K562 (cell line): ENCODE measurements around the gene ZBTB2. TPM values are rescaled to one million over a fixed set of nuclear protein-coding genes. Genes with fewer than 3 reads are reported as not detected.
A peak's percentile ranks its signal among the peaks of the same experiment; 100 is the strongest.

Experiments used
- BHLHE40 ChIP-seq: IDR thresholded peaks from 2 replicates; pipeline ENCODE4 v1.6.1; 2011; ENCODE audit warnings: low read length, improper control_type of control experiment
- ETV1 ChIP-seq: fragments of 450-650 bp; conservative IDR thresholded peaks from 2 replicates; pipeline ENCODE4 v1.6.1; 2016; ENCODE audit warnings: missing genetic modification characterization, control low read depth, low read depth, missing compliant biosample characterization
- EZH2 ChIP-seq: IDR thresholded peaks from 2 replicates; pipeline ENCODE4 v1.6.1; 2012; ENCODE audit warnings: low read depth, mild to moderate bottlenecking, inconsistent platforms, low read length, borderline replicate concordance
- HLTF ChIP-seq: fragments of 450-650 bp; IDR thresholded peaks from 2 replicates; pipeline ENCODE4 v1.6.1; 2016
- HMGN3 ChIP-seq: IDR thresholded peaks from 2 replicates; pipeline ENCODE4 v1.6.1; 2011; ENCODE audit warnings: borderline replicate concordance, low read depth, mild to moderate bottlenecking, mixed read lengths, low read length; ENCODE audit not compliant: insufficient read length; ENCODE audit errors: extremely low read depth
- KAT7 ChIP-seq: sonication (generic); formaldehyde crosslinking; IDR thresholded peaks from 2 replicates; pipeline ENCODE4 v1.8.0; 2022; ENCODE audit warnings: missing genetic modification reagents, mild to moderate bottlenecking, borderline replicate concordance
- KDM1A ChIP-seq, 2 experiments: fragments of 450-650 bp; IDR thresholded peaks; 2 replicates each; pipeline ENCODE4 v1.6.1; 2016; ENCODE audit warnings: mild to moderate bottlenecking in 2 of 2
- MEIS2 ChIP-seq: fragments of 450-650 bp; IDR thresholded peaks from 2 replicates; pipeline ENCODE4 v1.6.1; 2014; ENCODE audit warnings: mild to moderate bottlenecking; ENCODE audit not compliant: partially characterized antibody
- PURB ChIP-seq: sonication (generic); formaldehyde crosslinking; IDR thresholded peaks from 2 replicates; pipeline ENCODE4 v1.9.0; 2021; ENCODE audit warnings: low read depth, mild to moderate bottlenecking, missing genetic modification reagents
- SIN3B ChIP-seq: fragments of 450-650 bp; IDR thresholded peaks from 2 replicates; pipeline ENCODE4 v1.6.1; 2017; ENCODE audit warnings: low read depth, mild to moderate bottlenecking, moderate library complexity
- SP2 ChIP-seq: IDR thresholded peaks from 2 replicates; pipeline ENCODE4 v1.6.1; 2011; ENCODE audit warnings: mild to moderate bottlenecking, low read depth, low read length, moderate library complexity; ENCODE audit not compliant: poor library complexity, severe bottlenecking; ENCODE audit errors: extremely low read depth
- TAF15 ChIP-seq: fragments of 200-400 bp; formaldehyde crosslinking; IDR thresholded peaks from 2 replicates; pipeline ENCODE4 v1.6.1; 2017; ENCODE audit warnings: mild to moderate bottlenecking, low read depth, low read length, moderate library complexity
- TBP ChIP-seq: optimal IDR thresholded peaks from 2 replicates; pipeline ENCODE3; 2011; ENCODE audit warnings: low read depth, low read length, improper control_type of control experiment
- TFAP4 ChIP-seq: sonication (generic); formaldehyde crosslinking; IDR thresholded peaks from 2 replicates; pipeline ENCODE4 v1.8.0; 2022; ENCODE audit warnings: missing genetic modification reagents, mild to moderate bottlenecking, moderate library complexity, borderline replicate concordance
- TRIM28 ChIP-seq: fragments of 450-650 bp; IDR thresholded peaks from 2 replicates; pipeline ENCODE4 v1.6.1; 2017
- USF1 ChIP-seq: sonication (generic); formaldehyde crosslinking; IDR thresholded peaks from 2 replicates; pipeline ENCODE4 v1.9.0; 2022; ENCODE audit warnings: mild to moderate bottlenecking, missing genetic modification reagents
- VEZF1 ChIP-seq: fragments of 200-800 bp; sonication (Bioruptor generic); IDR thresholded peaks from 2 replicates; pipeline ENCODE4 v1.6.1; 2017; ENCODE audit warnings: missing genetic modification characterization, missing compliant biosample characterization
- ZBTB7A ChIP-seq: IDR thresholded peaks from 2 replicates; pipeline ENCODE4 v1.6.1; 2011; ENCODE audit warnings: low read depth, mild to moderate bottlenecking, low read length, moderate library complexity, borderline replicate concordance; ENCODE audit not compliant: control insufficient read depth
- ZNF143 ChIP-seq: sonication (generic); formaldehyde crosslinking; IDR thresholded peaks from 2 replicates; pipeline ENCODE4 v1.9.0; 2022; ENCODE audit warnings: mild to moderate bottlenecking, missing genetic modification reagents
- ZNF444 ChIP-seq: fragments of 250-450 bp; sonication (Bioruptor Pico); IDR thresholded peaks from 2 replicates; pipeline ENCODE4 v1.4.0; 2020; ENCODE audit warnings: mild to moderate bottlenecking, moderate library complexity
- ZNF592 ChIP-seq: fragments of 450-650 bp; IDR thresholded peaks from 2 replicates; pipeline ENCODE4 v1.6.1; 2017; ENCODE audit warnings: antibody characterized with exemption, mild to moderate bottlenecking
- ZNF644 ChIP-seq: fragments of 200-800 bp; sonication (Bioruptor generic); IDR thresholded peaks from 2 replicates; pipeline ENCODE4 v1.6.1; 2016; ENCODE audit warnings: low read depth, missing genetic modification characterization, missing compliant biosample characterization
- polyA plus RNA-seq, 8 experiments: library from polyadenylated mRNA; depleted of rRNA in 4 of 8; stranded (reverse) in 5 of 8; unstranded in 3 of 8; fragments of >200 nt; fragmentation: Nextera tagmentation in 2 of 8; fragmentation: Illumina TruSeq in 1 of 8; extraction: Ambion mirVana in 2 of 8; extraction: Trizol in 1 of 8; gene quantifications; 2 replicates each; pipeline versions ENCODE4 v1.2.1 to v1.2.3, GENCODE V29; 2011 to 2014; ENCODE audit warnings: inconsistent platforms in 1 of 8, missing spikeins in 1 of 8
- total RNA-seq, 7 experiments: library from RNA; depleted of rRNA in 6 of 7; stranded (reverse); fragments of >200 nt in 6 of 7; fragmentation: Illumina TruSeq in 2 of 7; extraction: Trizol in 2 of 7; gene quantifications; 2 replicates each; pipeline versions ENCODE4 v1.2.1 to v1.2.3, GENCODE V29; 2011 to 2021; ENCODE audit warnings: low replicate concordance in 1 of 7

The ZBTB2 gene
- total and polyA plus RNA-seq, 9 of the 15 experiments (the other 6 are each of a cell fraction or from before 2014, with no cell fraction given), result 5.1 to 26.2 (median 16.4) TPM

- TF ChIP-seq ZNF592 (no peak), HLTF (no peak), VEZF1 (CRISPR knock-in tag) (peak; percentile 98), ZNF444 (CRISPR knock-in tag) (peak; percentile 90; the same call in 1 of the 2 replicates), ETV1 (tag) (peak; percentile 71), TBP (peak; percentile 67), USF1 (CRISPR knock-in tag) (no peak), ZBTB7A (peak; percentile 93; the same call in 1 of the 2 replicates), PURB (CRISPR knock-in tag) (no peak), SP2 (no peak), BHLHE40 (peak; percentile 58), TRIM28 (no peak), KAT7 (CRISPR knock-in tag) (no peak), HMGN3 (peak; percentile 96), EZH2 (no peak), ZNF644 (tag) (peak; percentile 8; the same call in 1 of the 2 replicates), MEIS2 (peak; percentile 92), SIN3B (peak; percentile 1; the same call in 1 of the 2 replicates), KDM1A (IDR thresholded peaks at IDR 0.05) (peak in 1 of 2 experiments; percentile 97; a peak in 1 of 4 replicates), ZNF143 (no peak), TAF15 (no peak), TFAP4 (CRISPR knock-in tag) (peak; percentile 97)
Observed at GRCh38 chr6:151390276-151390850, 996 bp downstream of the ZBTB2 start (continued).
